T-helper 17 cell (primary cell): ENCODE measurements around the gene HLA-B. TPM values are rescaled to one million over a fixed set of nuclear protein-coding genes. Genes with fewer than 3 reads are reported as not detected.
A peak's percentile ranks its signal among the peaks of the same experiment; 100 is the strongest.

Experiments
- ATAC-seq: fragments of 150-1000 bp; cut with Tn5 transposase; 2 replicates; pipeline ENCODE4 v1.10.0; 2021; ENCODE audit warnings: mild to moderate bottlenecking, moderate library complexity
- DNase-seq, 3 donors: peaks; one replicate each; pipeline versions ENCODE4 v3.0.0 to v3.0.0-alpha.2; 2020 to 2021
- H3K9me3 ChIP-seq: one replicate; pipeline ENCODE4 v1.7.0; 2013; ENCODE audit warnings: low read length, mild to moderate bottlenecking; ENCODE audit not compliant: control insufficient read depth, poor library complexity, severe bottlenecking
- H3K27ac Mint-ChIP-seq: one replicate; pipeline ENCODE4 v1.8.0; 2022; ENCODE audit warnings: mild to moderate bottlenecking, moderate library complexity, mixed read lengths
- H3K27me3 Mint-ChIP-seq: one replicate; pipeline ENCODE4 v1.8.0; 2022; ENCODE audit warnings: mixed read lengths
- H3K36me3 Mint-ChIP-seq: one replicate; pipeline ENCODE4 v1.8.0; 2022; ENCODE audit warnings: low read depth, mixed read lengths
- H3K4me1 Mint-ChIP-seq: one replicate; pipeline ENCODE4 v1.8.0; 2022; ENCODE audit warnings: mild to moderate bottlenecking, mixed read lengths
- H3K4me3 Mint-ChIP-seq: one replicate; pipeline ENCODE4 v1.8.0; 2022; ENCODE audit warnings: mild to moderate bottlenecking, moderate library complexity, mixed read lengths
- total RNA-seq, 4 donors: library from RNA in 2 of 4; stranded (reverse) in 2 of 4; gene quantifications; one replicate each; pipeline ENCODE4 v1.2.3 and lab custom pipeline; 2022 to 2026

HLA-B gene
- total RNA-seq, 2 donors from 2014 or later: 7,013 to 7,159 TPM

DNA sequence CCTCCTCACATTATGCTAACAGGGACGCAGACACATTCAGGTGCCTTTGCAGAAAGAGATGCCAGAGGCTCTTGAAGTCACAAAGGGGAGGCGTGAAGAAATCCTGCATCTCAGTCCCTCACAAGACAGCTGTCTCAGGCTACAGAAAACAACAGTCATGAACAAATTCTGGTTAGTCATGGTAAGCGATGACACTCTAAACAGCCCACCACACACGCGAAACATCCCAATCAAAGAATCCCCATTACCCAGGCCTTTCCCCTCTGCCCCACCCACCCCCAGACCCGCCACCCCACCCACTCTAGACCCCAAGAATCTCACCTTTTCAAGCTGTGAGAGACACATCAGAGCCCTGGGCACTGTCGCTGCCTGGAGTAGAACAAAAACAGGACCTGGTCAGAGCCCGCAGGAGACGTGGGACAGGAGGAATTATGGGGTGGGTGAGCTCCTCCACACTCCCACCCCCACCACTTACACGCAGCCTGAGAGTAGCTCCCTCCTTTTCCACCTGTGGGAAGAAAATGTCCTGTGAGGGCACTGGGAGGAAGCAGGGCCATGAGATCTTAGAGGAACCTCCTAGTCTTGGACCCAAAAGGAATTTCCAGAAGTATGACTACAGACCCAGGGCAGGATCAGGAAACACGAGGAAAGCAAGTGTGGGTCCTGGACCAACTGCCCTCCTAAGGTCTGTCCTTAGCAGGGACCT, 2.7 kb downstream of the HLA-B start:
- Mint-ChIP-seq H3K4me3 (peak overlapping the region; percentile 91), H3K4me1 (peaks cover 73% of the 10 kb centered on the region), H3K27ac (peak overlapping the region; percentile 100), H3K27me3 (no peaks in the 10 kb centered on the region), H3K36me3 (peaks cover 29% of the 10 kb centered on the region)
- no peak for ATAC-seq
- no peaks in the 10 kb centered on the region for H3K9me3 ChIP-seq
- no peak for DNase-seq

DNA sequence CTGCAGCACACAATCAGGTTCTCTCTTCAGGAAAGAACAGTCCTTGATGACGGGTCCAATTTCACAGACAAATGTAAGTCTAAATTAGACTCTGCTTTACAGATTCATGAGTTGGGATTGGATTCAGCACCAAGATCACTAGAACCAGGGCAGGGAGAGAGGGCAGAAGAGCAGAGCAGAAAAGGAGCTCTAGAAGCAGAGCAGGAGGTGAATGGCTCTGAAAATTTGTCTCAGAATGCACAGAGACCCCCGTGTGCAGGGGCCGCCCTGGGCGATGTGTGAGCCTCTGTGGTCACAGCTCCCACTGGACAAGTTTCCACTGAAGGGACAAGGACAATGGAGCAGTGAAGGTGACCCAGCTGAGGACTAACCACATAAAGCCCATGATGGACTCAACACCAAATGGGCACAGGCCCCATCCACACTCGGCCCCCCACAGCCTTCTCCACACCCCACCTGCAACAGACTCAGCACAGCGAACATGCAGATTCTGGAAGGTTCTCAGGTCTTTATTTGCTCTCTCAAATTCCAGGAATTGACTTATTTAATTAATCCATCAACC, 3.5 kb downstream of the HLA-B start:
- Mint-ChIP-seq H3K27ac (peak overlapping the region; percentile 100), H3K27me3 (no peaks in the 10 kb centered on the region), H3K4me3 (peak overlapping the region; percentile 91), H3K36me3 (peaks cover 28% of the 10 kb centered on the region), H3K4me1 (peaks cover 66% of the 10 kb centered on the region)
- ATAC-seq: no peak
- H3K9me3 ChIP-seq: no peaks in the 10 kb centered on the region
- DNase-seq: no peak

DNA sequence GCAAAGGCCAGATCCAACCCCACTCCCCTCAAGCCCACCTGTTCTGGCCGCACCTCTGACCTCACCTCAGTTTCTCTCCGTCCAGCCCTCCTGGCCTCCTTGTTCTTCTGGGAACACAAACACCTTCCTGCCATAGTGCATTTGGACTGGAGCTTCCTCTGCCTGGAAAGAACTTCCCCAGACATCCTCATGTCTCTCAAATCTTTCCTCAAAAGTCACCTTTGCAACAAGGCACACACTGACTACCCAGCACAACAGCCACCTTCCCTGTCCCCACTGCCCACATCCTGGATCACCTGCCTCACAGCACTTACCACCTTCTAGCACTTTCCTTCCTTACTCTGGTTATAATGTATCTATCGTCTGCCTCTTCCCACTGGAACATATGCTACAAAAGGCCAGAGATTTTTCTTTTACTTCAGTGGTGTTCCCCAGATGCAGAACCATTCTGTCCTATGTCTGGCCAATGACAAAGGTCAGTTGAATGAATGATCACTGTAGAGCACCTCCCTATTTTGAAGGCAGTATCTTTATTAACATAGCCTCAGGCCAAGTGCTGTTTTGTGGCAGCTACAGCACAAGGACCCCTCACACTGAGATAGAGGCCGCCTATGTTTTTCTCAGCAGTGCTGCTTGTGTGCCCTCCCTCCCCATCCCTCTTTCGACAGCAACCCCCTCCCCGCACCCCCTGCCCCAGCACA, 4.1 kb downstream of the HLA-B start:
- H3K4me1 Mint-ChIP-seq: peaks cover 60% of the 10 kb centered on the region
- H3K4me3 Mint-ChIP-seq: peak overlapping the region; percentile 91
- ATAC-seq: no peak
- no peaks in the 10 kb centered on the region for H3K27me3 Mint-ChIP-seq
- no peak for DNase-seq
- H3K27ac Mint-ChIP-seq: peak overlapping the region; percentile 100
- no peaks in the 10 kb centered on the region for H3K9me3 ChIP-seq
- H3K36me3 Mint-ChIP-seq: peaks cover 25% of the 10 kb centered on the region

DNA sequence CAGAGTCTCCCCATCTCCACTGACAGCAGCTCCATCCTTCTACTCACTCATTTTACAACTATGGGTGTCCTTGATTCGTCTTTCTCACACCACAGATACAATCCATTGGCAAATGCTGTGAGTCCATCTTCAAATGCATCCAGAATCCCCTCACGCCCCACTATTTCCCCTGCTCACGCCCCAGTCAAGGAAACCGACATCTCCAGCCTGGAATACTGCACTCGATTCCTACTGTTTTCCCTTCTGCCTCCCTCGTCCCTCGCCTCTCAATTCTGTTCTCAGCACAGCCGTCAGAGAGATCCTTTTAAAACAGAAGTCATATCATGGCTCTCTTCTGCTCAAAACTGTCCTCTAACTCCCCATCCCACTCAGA, 4.7 kb downstream of the HLA-B start:
- no peak for DNase-seq
- ATAC-seq: no peak
- Mint-ChIP-seq H3K4me1 (peaks cover 57% of the 10 kb centered on the region), H3K27me3 (no peaks in the 10 kb centered on the region), H3K4me3 (peak overlapping the region; percentile 91), H3K27ac (peak overlapping the region; percentile 100), H3K36me3 (peaks cover 25% of the 10 kb centered on the region)
- H3K9me3 ChIP-seq: no peaks in the 10 kb centered on the region

DNA sequence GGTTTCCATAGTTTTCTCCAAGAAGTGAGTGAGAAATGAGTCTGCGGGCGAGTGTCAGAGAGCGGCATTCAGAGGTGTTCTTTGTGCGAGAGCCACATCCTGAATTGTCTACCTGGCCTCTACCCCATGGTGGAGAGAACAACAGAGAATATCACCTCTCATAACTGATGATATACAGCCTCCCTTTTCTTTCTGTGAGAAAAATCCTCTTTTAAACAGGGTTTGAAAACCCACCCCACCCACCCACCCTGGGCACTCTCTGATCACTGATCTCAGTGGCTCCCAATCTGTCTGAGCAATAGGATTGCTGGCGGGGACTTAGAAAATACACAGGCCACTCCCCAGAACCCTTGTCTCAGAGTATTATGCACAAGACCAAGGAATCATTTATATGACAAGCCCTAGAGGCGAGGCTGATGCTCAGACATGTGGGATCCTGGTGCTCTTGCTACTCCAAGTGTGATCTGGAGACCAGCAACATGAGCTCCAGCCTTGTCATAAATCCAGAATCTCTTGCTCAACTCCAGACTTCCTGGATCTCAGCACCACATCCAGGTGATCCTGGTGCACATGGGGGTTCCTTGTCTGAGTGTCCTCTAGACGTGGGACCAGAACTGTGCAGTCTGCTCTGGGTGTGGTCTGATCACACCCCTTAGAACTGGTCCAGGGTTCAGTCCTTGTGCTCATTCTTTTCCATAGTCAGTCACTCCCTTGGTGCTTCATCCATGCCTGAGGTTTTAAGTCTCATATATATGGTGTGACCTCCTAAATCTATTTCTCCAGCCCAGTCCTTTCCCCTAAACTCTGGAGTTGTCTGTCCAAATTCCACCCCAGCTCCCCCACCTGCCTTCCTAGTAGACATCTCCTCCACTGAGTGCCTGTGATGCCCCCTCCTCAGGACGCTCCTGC, 5.3 kb downstream of the HLA-B start:
- Mint-ChIP-seq H3K36me3 (peaks cover 25% of the 10 kb centered on the region), H3K27ac (peak overlapping the region; percentile 100)

DNA sequence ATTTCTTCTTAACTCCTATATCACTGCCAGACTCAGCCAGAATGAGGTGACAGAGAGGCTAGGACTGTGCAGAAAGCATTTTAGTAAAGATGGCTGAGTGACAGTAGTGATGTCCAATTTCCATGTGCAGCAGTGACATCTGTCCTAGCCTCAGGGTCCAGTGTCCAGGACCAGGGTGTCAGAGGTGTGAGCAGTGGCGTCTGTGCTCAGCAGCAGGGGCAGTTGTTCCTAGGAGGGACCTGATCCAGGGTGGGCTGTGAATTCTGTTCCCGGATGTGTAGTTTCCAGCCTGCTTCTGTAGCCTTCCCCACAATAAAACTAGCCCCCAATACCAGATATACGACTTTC, 6.0 kb downstream of the HLA-B start:
- DNase-seq (no peak), ATAC-seq (peak; percentile 22)
- Mint-ChIP-seq H3K27ac (peak overlapping the region; percentile 100), H3K36me3 (peaks cover 24% of the 10 kb centered on the region), H3K4me3 (peak overlapping the region; percentile 91), H3K27me3 (no peaks in the 10 kb centered on the region), H3K4me1 (peaks cover 56% of the 10 kb centered on the region)
- no peaks in the 10 kb centered on the region for H3K9me3 ChIP-seq

More for the DNA sequence above, 5.3 kb downstream of the HLA-B start:
- ATAC-seq: peak; percentile 47
- no peak for DNase-seq
- H3K4me1 Mint-ChIP-seq: peaks cover 57% of the 10 kb centered on the region
- H3K4me3 Mint-ChIP-seq: peak overlapping the region; percentile 91
- no peaks in the 10 kb centered on the region for H3K9me3 ChIP-seq
- no peaks in the 10 kb centered on the region for H3K27me3 Mint-ChIP-seq

DNA sequence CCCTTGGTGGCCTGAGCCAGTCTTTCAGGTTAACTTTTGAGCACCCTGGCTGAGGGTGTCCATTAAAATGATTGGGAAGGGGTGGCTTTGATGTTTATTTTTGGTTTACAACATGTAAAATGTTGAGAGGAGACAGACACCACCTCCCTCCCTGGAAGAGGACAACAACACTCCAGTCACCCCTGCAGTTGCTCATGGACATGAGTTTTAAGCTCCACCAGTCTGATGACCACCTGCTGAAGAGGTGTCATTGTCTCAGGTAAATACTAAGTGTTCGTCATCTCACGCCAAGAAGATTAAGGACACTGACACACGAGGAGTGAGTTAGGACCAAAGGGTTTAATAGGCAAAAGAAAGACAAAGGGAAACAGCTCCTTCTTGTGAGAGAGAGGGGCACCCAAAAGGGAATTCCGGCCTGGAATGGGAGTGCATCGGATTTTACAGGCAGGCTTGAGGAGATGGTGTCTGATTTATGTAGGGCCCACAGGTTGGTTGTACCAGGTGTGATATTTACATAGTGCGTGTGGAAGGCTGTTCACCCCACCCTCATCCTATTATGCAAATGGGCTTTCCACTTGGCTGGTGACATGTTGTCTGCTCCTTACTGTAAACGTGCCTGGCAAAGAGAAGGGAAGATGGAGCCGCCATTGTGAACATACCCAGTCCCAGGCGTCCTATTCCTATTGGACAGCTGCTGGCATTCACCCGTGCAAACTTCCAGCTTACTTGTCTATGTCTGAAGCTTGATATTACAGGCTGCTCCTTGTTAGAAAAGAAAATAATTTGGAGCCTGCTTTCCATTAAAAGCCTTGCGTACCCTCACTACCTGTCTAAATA, 6.6 kb downstream of the HLA-B start:
- peak; percentile 21 for ATAC-seq
- DNase-seq: no peak
- Mint-ChIP-seq H3K27me3 (no peaks in the 10 kb centered on the region), H3K4me3 (peak overlapping the region; percentile 91), H3K27ac (peak overlapping the region; percentile 100), H3K36me3 (peaks cover 20% of the 10 kb centered on the region), H3K4me1 (peaks cover 50% of the 10 kb centered on the region)
- no peaks in the 10 kb centered on the region for H3K9me3 ChIP-seq

DNA sequence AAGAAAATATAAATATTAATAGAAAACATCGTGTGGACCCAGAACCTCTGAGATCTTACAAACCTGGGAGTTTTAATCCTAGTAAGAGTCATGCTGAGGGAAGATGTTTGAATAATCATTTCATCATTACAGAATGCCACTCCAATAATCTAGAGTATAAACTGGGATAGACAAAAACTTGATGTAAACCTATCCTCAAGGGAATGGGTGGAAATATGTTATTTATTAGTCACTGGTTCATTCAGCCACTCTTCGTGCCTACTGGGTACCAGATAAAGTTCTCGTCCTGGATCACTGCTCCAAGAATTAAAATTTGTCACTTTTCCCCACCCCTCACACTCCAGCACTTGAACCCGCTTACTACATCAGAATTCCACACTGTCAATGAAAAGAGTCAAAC, 7.7 kb downstream of the HLA-B start:
- Mint-ChIP-seq H3K27ac (peak overlapping the region; percentile 100), H3K36me3 (peaks cover 15% of the 10 kb centered on the region), H3K4me1 (peaks cover 44% of the 10 kb centered on the region), H3K4me3 (no peak overlapping the region), H3K27me3 (no peaks in the 10 kb centered on the region)
- no peaks in the 10 kb centered on the region for H3K9me3 ChIP-seq
- no peak for ATAC-seq
- DNase-seq: no peak

DNA sequence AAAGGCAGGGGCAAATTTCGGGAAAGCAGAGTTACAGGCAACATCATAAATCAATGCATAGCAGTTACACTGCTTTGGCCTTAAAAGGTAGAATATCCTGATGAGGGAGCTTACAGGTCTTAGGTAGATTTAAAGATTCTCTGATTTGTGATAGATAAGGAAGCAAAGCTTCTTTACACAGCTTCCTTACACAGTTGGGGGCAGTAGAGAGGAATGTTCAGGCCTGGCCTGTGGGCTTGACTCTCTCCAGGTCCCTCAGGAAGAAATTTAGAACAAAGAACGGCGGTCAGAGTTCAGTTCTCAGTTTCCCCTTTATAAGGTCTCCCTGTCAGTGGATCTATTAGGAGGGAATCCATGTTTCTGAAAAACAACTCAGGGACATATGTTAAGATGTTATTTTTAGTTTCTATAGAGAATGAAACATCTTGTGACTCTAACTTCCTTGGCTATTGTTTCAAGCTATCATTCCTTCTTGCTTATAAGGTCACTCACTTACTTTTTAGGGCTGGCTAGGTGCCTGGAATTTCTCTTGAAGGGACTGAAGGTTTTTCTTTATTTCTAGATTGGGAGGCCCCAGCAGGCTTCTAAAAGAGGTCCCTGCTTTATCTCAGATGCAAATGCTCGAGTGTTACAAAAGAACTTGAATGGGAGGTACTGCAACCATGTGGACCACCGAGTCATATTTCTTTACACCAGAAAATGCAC, 11.8 kb downstream of the HLA-B start:
- no peaks in the 10 kb centered on the region for H3K9me3 ChIP-seq
- H3K36me3 Mint-ChIP-seq: peaks cover 3% of the 10 kb centered on the region
- peaks cover 9% of the 10 kb centered on the region for H3K4me1 Mint-ChIP-seq
- no peak overlapping the region for H3K27ac Mint-ChIP-seq
- no peaks in the 10 kb centered on the region for H3K27me3 Mint-ChIP-seq
- H3K4me3 Mint-ChIP-seq: no peak overlapping the region
- DNase-seq: no peak
- ATAC-seq: no peak

DNA sequence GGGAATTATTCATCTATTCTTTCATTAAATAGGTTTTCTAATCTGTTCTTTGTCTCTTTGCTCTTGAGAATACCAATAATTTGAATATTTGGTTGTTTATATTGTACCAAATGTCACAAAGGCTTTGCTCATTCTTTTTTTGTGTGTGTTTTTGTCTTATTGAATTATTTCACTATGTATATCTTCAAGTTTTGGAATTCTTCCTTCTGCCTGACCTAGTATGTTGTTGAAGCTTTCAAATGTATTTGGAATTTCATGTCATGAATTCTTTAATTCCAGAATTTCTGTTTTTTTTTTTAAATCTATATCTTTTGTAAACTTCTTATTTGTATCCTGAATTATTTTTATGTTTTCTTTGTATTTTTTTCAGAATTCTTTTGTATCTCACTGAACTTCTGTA, 16.8 kb downstream of the HLA-B start:
- no peak overlapping the region for H3K27ac Mint-ChIP-seq
- H3K4me1 Mint-ChIP-seq: peaks cover 3% of the 10 kb centered on the region
- no peaks in the 10 kb centered on the region for H3K27me3 Mint-ChIP-seq
- ATAC-seq: no peak
- H3K36me3 Mint-ChIP-seq: peaks cover 3% of the 10 kb centered on the region
- DNase-seq: no peak
- no peak overlapping the region for H3K4me3 Mint-ChIP-seq
- no peaks in the 10 kb centered on the region for H3K9me3 ChIP-seq

DNA sequence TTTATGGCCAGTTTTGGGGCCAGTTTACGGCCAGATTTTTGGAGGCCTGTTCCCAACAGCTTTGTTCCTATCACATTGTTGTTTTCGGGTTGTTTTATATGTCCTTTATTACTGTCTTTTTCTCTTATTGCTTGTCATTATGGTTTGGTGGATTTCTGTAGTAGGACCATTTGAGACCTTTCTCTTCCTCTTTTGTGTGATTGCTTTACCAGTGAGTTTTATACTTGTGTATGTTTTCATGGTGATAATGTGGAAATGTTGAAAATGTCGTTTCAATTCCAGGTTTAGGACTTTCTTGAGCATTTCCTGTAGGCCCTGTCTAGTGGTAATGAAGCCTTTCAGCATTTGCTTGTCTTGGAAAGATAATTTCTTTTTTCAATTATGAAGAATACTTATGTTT, 17.8 kb downstream of the HLA-B start:
- ATAC-seq (no peak), DNase-seq (no peak)
- H3K4me3 Mint-ChIP-seq: no peak overlapping the region
- no peaks in the 10 kb centered on the region for H3K27me3 Mint-ChIP-seq
- H3K9me3 ChIP-seq: no peaks in the 10 kb centered on the region
- peaks cover 3% of the 10 kb centered on the region for H3K36me3 Mint-ChIP-seq
- no peaks in the 10 kb centered on the region for H3K4me1 Mint-ChIP-seq
- H3K27ac Mint-ChIP-seq: no peak overlapping the region

DNA sequence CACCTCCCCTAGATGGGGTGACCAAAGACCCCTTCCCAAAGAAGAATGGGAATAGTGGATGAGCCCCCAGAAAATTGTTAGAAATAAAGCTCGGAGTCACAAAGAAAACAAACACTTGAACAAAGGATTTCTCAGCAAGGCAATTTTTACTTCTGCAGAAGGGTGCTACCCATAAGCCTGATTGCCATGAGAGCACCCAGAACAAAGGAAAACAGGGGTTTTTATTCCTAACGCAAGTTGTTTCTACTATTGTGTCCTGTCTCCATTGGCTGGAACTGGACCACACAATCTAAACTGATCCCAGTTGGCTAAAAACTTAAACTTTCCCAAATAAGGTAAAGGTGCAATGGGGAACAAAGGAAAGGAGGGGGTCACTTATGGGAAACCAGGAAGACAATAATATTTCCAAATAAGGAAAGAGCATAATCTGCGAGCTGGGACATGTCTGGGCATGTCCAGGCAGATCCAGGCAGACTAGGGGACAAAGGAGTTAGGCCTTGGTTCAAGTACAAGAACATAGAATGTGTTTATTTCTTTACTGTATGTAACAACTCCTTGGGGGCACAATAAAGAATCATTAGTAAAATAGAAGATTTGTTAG, 20.0 kb downstream of the HLA-B start:
- DNase-seq (no peak), ATAC-seq (no peak)
- Mint-ChIP-seq H3K27me3 (no peaks in the 10 kb centered on the region), H3K4me1 (peaks cover 7% of the 10 kb centered on the region), H3K27ac (no peak overlapping the region), H3K4me3 (no peak overlapping the region), H3K36me3 (peaks cover 3% of the 10 kb centered on the region)
- no peaks in the 10 kb centered on the region for H3K9me3 ChIP-seq
